Ishikawa (cell line): Measurements from ENCODE around the gene SERPINB5.

ENCODE experiments used
- CEBPB ChIP-seq: IDR thresholded peaks from 2 replicates; pipeline ENCODE4 v1.6.1; 2012
- FOXM1 ChIP-seq: IDR thresholded peaks from 2 replicates; pipeline ENCODE4 v1.6.1; 2012; ENCODE audit warnings: low read depth, borderline replicate concordance
- TCF12 ChIP-seq: IDR thresholded peaks from 2 replicates; pipeline ENCODE4 v1.6.1; 2012; ENCODE audit warnings: low read depth

- no peak for TF ChIP-seq TCF12
- no peak for TF ChIP-seq CEBPB
- no peak for TF ChIP-seq FOXM1
Observed at GRCh38 chr18:63528863-63529492, 52.2 kb downstream of the SERPINB5 start.
